Heart left ventricle (tissue), 16 donors: ENCODE measurements around the gene LRP1. TPM values are rescaled to one million over a fixed set of nuclear protein-coding genes. Genes with fewer than 3 reads are reported as not detected.
A peak's percentile ranks its signal among the peaks of the same experiment; 100 is the strongest.

ENCODE experiments used
- ATAC-seq, 4 donors: fragments of 200-7000 bp; cut with Tn5 transposase; one replicate each; pipeline ENCODE4 v1.9.1; 2020 to 2022; ENCODE audit warnings: moderate library complexity in 4 of 4, mild to moderate bottlenecking in 3 of 4, moderate number of reproducible peaks in 1 of 4
- DNase-seq, 5 donors: peaks; one replicate each; pipeline ENCODE4 v3.0.0-alpha.2; 2020
- H3K27ac ChIP-seq, 12 donors: fragments of 200-600 bp; sonication (generic) in 4 of 12; one replicate each; pipeline versions ENCODE4 v1.5.0 to v1.8.0; 2016 to 2022; ENCODE audit warnings: mild to moderate bottlenecking in 2 of 12
- H3K27me3 ChIP-seq, 9 donors: fragments of 200-600 bp; sonication (generic) in 2 of 9; one replicate each; pipeline versions ENCODE4 v1.5.1 to v1.8.0; 2016 to 2022; ENCODE audit warnings: mild to moderate bottlenecking in 3 of 9
- H3K36me3 ChIP-seq, 9 donors: fragments of 200-600 bp; sonication (generic) in 2 of 9; one replicate each; pipeline versions ENCODE4 v1.5.0 to v1.8.0; 2018 to 2022; ENCODE audit warnings: mild to moderate bottlenecking in 2 of 9
- H3K4me1 ChIP-seq, 12 donors: fragments of 200-600 bp; sonication (generic) in 4 of 12; one replicate each; pipeline versions ENCODE4 v1.5.0 to v1.8.0; 2016 to 2022; ENCODE audit warnings: mild to moderate bottlenecking in 3 of 12
- H3K4me3 ChIP-seq, 12 donors: fragments of 200-600 bp; sonication (generic) in 4 of 12; one replicate each; pipeline versions ENCODE4 v1.5.0 to v1.8.0; 2017 to 2022; ENCODE audit warnings: mild to moderate bottlenecking in 9 of 12, moderate library complexity in 4 of 12
- H3K9me3 ChIP-seq, 12 donors: fragments of 200-600 bp; sonication (generic) in 4 of 12; one replicate each; pipeline versions ENCODE4 v1.5.0 to v1.8.0; 2016 to 2022; ENCODE audit warnings: mild to moderate bottlenecking in 1 of 12
- POLR2A ChIP-seq, 2 donors: fragments of 450-650 bp; IDR thresholded peaks; one replicate each; pipeline ENCODE4 v1.6.1; 2017; ENCODE audit warnings: antibody characterized with exemption in 2 of 2, mild to moderate bottlenecking in 2 of 2, moderate library complexity in 2 of 2
- WGBS, 4 donors: extraction: QIAGEN DNeasy Blood & Tissue Kit in 2 of 4; methylation state at CpG; one replicate each; pipeline versions ENCODE4 v1.1.5 to v1.1.7; 2013 to 2018; 5-methylcytosine and 5-hydroxymethylcytosine counted together
- intact Hi-C, 10 donors: fragments of 100-400 bp; cut with DNase I; formaldehyde crosslinking; loops; one replicate each; pipeline versions ENCODE4 v1.11.1 to v1.14.2; 2022
- polyA plus RNA-seq, 2 donors: library from polyadenylated mRNA; stranded (reverse); fragments of 200-250 nt; gene quantifications; one replicate each; pipeline ENCODE4 v1.2.3, GENCODE V29; 2013
- total RNA-seq, 9 donors: library from RNA; depleted of rRNA in 2 of 9; stranded (reverse); fragments of >200 nt in 2 of 9; fragmentation: NEBNext Ultra II Directional in 3 of 9; extraction: Animal tissue kit (Norgen Biotek cat#: 25700) in 3 of 9; gene quantifications; one replicate each; pipeline versions ENCODE4 v1.1.0 to v1.2.4, GENCODE V29; 2016 to 2023
- TF ChIP-seq, protein P1 (sequence below), 12 donors: fragments of 200-600 bp; sonication (generic) in 4 of 12; IDR thresholded peaks; one replicate each; pipeline versions ENCODE4 v1.5.0 to v1.8.0; 2018 to 2022; ENCODE audit warnings: antibody characterized with exemption in 12 of 12, mild to moderate bottlenecking in 5 of 12
- donor health status: ischemic (EF 13 %, LVEDD 7.1; RV severe dilation, severe dysfunction).
- donor health status: healthy with polysubstance abuse.
- donor health status: DM: no; HTN: yes; CAD: no.
- donor health status: DM: no; HTN: no; CAD: no.
- donor health status: ischemic (EF 25% LVEDD 6.9; RV normal size, moderate dysfunction).
- donor health status: ischemic (EF 25% LVEDD 5.7; RV mildly dilated, moderate dysfunction).
- donor health status: healthy.
- donor health status: DM: yes; HTN: yes; CAD: no.
- donor health status: ischemic (EF 35%, LVEDD 5.7; RV mildly dilated, moderate dysfunction).
- donor health status: nonischemic (EF 11% LVEDD 7.7; RV severe dilation, severe dysfunction).
- donor health status: DM: yes; HTN: yes; CAD: no.
- donor health status: PGD.
- donor health status: ischemic (EF 29% LVEDD 5.4; RV normal size, mild dysfunction).
- donor health status: nonischemic (EF 23%, LVEDD 6.1; RV moderate dilation, normal function).

Gene LRP1
- total and polyA plus RNA-seq, 11 donors, result 23.0 to 316 (median 69.0) TPM

DNA sequence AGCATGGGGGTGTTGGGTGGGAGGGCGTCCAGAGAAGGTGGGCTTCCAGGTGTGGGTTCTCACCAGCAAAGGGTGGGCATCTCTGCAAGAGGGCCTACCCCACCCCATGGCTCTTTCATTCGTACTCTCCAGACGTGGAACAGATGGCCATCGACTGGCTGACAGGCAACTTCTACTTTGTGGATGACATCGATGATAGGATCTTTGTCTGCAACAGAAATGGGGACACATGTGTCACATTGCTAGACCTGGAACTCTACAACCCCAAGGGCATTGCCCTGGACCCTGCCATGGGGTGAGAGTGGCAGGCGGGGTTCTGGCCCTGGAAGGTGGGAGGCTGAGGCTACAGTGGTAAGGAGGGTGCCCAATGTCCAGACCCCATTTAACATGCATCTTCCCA, 25.8 kb downstream of the LRP1 start:
- H3K27me3 ChIP-seq, result no peaks in the 10 kb centered on the region
- H3K4me3 ChIP-seq, result no peak overlapping the region
- H3K36me3 ChIP-seq, result peaks cover 0 to 73% (median 53%) of the 10 kb centered on the region in 9 donors
- ATAC-seq (no peak), DNase-seq (no peak)
- no peak for TF ChIP-seq POLR2A (IDR thresholded peaks at IDR 0.05)
- TF ChIP-seq, protein P1, sequence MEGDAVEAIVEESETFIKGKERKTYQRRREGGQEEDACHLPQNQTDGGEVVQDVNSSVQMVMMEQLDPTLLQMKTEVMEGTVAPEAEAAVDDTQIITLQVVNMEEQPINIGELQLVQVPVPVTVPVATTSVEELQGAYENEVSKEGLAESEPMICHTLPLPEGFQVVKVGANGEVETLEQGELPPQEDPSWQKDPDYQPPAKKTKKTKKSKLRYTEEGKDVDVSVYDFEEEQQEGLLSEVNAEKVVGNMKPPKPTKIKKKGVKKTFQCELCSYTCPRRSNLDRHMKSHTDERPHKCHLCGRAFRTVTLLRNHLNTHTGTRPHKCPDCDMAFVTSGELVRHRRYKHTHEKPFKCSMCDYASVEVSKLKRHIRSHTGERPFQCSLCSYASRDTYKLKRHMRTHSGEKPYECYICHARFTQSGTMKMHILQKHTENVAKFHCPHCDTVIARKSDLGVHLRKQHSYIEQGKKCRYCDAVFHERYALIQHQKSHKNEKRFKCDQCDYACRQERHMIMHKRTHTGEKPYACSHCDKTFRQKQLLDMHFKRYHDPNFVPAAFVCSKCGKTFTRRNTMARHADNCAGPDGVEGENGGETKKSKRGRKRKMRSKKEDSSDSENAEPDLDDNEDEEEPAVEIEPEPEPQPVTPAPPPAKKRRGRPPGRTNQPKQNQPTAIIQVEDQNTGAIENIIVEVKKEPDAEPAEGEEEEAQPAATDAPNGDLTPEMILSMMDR (IDR thresholded peaks at IDR 0.05), result no peak
- WGBS, 4 donors, result 89 to 95% (median 92%) methylated on average over 6 of the region's 6 CpGs
- peak overlapping the region in 2 of 12 donors; percentile 80 to 92 for H3K27ac ChIP-seq
- intact Hi-C loops, result no loop called here
- peaks cover 13 to 100% (median 45%) of the 10 kb centered on the region in 12 donors for H3K4me1 ChIP-seq
- no peaks in the 10 kb centered on the region for H3K9me3 ChIP-seq

DNA sequence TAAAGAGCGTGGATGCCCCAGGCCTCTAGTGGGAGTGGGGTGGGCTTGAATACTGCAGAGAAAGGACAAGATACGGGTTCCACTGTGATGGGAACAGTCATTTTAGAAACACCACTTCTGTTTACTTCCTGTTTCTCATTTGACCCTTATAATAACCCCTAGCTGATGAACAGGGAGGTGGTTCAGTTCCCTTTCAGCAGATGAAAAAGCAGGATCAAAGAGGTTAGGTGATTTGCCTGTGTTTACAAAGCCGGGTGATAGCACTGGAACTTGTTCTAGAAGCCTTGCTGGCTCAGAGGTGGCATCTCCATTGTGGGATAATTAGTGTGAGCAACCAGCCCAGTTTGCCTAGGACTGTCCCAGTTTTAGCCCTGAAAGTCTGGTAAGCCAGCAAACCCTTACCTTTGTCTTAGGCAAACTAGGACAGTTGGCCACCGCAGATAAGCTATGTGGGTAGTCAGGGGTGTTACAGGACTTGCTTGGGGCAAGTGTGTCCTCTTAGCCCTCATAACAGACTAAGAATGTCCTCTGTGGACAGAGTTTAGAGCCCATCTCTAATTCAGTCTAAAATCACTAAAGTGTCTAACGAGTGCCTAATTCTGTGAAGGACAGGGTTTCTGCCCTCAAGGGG, 26.6 kb downstream of the LRP1 start:
- no peak for ATAC-seq
- Histone ChIP-seq H3K27ac (peak overlapping the region in 2 of 12 donors; percentile 14 to 92), H3K4me3 (no peak overlapping the region), H3K9me3 (no peaks in the 10 kb centered on the region), H3K4me1 (peaks cover 8 to 98% (median 37%) of the 10 kb centered on the region in 12 donors), H3K27me3 (no peaks in the 10 kb centered on the region), H3K36me3 (peaks cover 0 to 77% (median 61%) of the 10 kb centered on the region in 9 donors)
- no peak for DNase-seq
- intact Hi-C loops, result no loop called here
- WGBS, 4 donors, result 89 to 93% (median 91%) methylated on average over 5 of the region's 5 CpGs
- TF ChIP-seq POLR2A (IDR thresholded peaks at IDR 0.05), result no peak
- TF ChIP-seq, protein P1 (IDR thresholded peaks at IDR 0.05), result no peak

DNA sequence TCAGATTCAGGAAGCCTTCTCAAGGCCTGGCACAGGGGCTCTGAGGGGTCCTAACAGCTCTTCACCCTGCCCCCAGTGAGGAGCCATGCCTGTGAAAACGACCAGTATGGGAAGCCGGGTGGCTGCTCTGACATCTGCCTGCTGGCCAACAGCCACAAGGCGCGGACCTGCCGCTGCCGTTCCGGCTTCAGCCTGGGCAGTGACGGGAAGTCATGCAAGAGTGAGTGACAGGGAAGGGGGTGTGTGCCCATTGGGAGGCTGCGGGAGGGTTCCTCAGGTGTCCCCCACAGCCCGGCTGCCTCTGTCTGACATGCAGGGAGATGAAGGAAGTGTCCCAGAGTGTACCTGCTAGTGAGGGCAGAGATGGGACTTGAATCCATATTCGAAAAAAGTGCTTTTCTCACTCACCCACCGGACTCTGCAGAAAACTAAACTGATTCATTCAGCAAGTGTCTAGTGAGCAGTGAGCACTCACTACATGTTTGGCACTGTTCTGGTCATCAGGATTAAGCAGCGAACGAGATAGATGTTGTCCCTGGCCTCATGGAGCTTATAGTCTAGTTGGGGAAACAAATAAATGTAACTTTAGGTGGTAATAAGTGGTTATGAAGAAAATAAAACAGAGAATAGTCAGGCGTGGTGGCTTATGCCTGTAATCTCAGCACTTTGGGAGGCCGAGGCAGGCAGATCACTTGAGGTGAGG, 28.6 kb downstream of the LRP1 start:
- H3K4me1 ChIP-seq, result peaks cover 1 to 87% (median 17%) of the 10 kb centered on the region in 12 donors
- H3K4me3 ChIP-seq, result no peak overlapping the region
- DNase-seq (no peak), ATAC-seq (peak in 1 of 4 donors; percentile 5)
- no peaks in the 10 kb centered on the region for H3K9me3 ChIP-seq
- H3K27me3 ChIP-seq, result no peaks in the 10 kb centered on the region
- 73 to 81% (median 78%) methylated on average over 13 to 16 of the region's 16 CpGs for WGBS, 4 donors
- intact Hi-C loops, result no loop called here
- peak overlapping the region in 3 of 12 donors; percentile 5 to 73 (median 31) for H3K27ac ChIP-seq
- TF ChIP-seq POLR2A (IDR thresholded peaks at IDR 0.05), result no peak
- TF ChIP-seq, protein P1 (IDR thresholded peaks at IDR 0.05), result no peak
- peaks cover 3 to 88% (median 78%) of the 10 kb centered on the region in 9 donors for H3K36me3 ChIP-seq

DNA sequence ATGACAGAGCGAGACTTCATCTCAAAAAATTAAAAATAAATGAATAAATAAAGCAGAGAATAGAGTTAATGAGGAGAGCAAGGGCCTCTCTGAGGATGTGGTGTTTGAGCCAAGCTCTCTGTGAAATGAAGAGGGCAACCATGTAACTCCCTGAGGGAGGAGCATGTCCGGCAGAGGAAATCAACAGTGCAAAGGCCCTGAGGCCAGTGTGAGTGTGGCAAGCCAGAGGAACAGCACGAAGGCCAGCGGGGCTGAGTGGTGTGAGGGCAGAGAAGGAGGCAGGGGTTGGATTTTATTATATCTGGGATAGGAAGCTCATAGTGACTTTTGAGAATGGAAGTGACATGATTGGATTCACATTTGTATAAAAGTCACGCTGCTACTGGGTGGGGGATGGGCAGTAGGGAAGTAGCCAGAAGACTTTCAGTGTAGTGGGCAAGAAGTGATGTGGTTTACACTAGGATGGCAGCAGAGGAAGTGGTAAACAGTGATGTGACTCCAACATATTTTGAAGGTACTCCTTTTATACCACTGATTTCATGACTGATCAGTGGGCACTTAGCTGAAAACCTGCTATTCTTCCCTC, 29.4 kb downstream of the LRP1 start:
- 86 to 92% (median 89%) methylated on average over 5 of the region's 5 CpGs for WGBS, 4 donors
- H3K27ac ChIP-seq, result peak overlapping the region in 5 of 12 donors; percentile 1 to 73 (median 43)
- H3K27me3 ChIP-seq, result no peaks in the 10 kb centered on the region
- TF ChIP-seq, protein P1 (IDR thresholded peaks at IDR 0.05), result no peak
- TF ChIP-seq POLR2A (IDR thresholded peaks at IDR 0.05), result no peak
- H3K4me1 ChIP-seq, result peaks cover 0 to 80% (median 9%) of the 10 kb centered on the region in 12 donors
- no peak overlapping the region for H3K4me3 ChIP-seq
- intact Hi-C loops, result no loop called here
- no peaks in the 10 kb centered on the region for H3K9me3 ChIP-seq
- DNase-seq (peak in 1 of 5 donors; percentile 47), ATAC-seq (peak in 1 of 4 donors; percentile 45)
- H3K36me3 ChIP-seq, result peaks cover 3 to 92% (median 87%) of the 10 kb centered on the region in 9 donors
